H1 (cell line): ENCODE results near the gene ABI1. TPM values are rescaled to one million over a fixed set of nuclear protein-coding genes. Genes with fewer than 3 reads are reported as not detected.

Experiments used
- CTCF ChIA-PET: fragments of 300-600 bp; sonication (Branson Sonifier 250); formaldehyde crosslinking; loops from one replicate; lab custom pipeline; 2021; ENCODE audit not compliant: partially characterized antibody; lab: Charles Lee
- POLR2A ChIA-PET: fragments of 300-600 bp; sonication (Branson Sonifier 250); formaldehyde crosslinking; loops from one replicate; lab custom pipeline; 2021; ENCODE audit warnings: inconsistent platforms; ENCODE audit not compliant: partially characterized antibody; lab: Charles Lee
- DNase-seq, 2 experiments: peaks; one replicate each; pipeline versions ENCODE4 v3.0.0 to v3.0.0-alpha.2; 2010 to 2022; ENCODE audit warnings: low spot score in 2 of 2, low read depth in 1 of 2, mixed read lengths in 1 of 2
- FAIRE-seq: peaks from 2 replicates; lab custom pipeline; 2011; peaks lifted over from hg19 to GRCh38; lab: Jason Lieb, UNC
- H2AFZ ChIP-seq: 2 replicates; pipeline ENCODE4 v1.8.1; 2012; ENCODE audit warnings: low read length, inconsistent platforms
- H2AK5ac ChIP-seq: 2 replicates; pipeline ENCODE4 v1.6.1; 2013; ENCODE audit warnings: low read depth, low read length
- H2BK120ac ChIP-seq: replicated peaks from 2 replicates; pipeline ENCODE3; 2013; ENCODE audit warnings: low read depth, low read length, inconsistent platforms
- H2BK12ac ChIP-seq: 2 replicates; pipeline ENCODE4 v1.6.1; 2013; ENCODE audit warnings: low read depth, low read length
- H2BK15ac ChIP-seq: 2 replicates; pipeline ENCODE4 v1.6.1; 2013; ENCODE audit warnings: low read length
- H2BK20ac ChIP-seq: 2 replicates; pipeline ENCODE4 v1.6.1; 2013; ENCODE audit warnings: low read length
- H2BK5ac ChIP-seq: 2 replicates; pipeline ENCODE4 v1.6.1; 2013; ENCODE audit warnings: low read depth, low read length
- H3K14ac ChIP-seq: 2 replicates; pipeline ENCODE4 v1.6.1; 2013; ENCODE audit warnings: inconsistent platforms; ENCODE audit not compliant: insufficient read length
- H3K18ac ChIP-seq: 2 replicates; pipeline ENCODE4 v1.6.1; 2013; ENCODE audit warnings: low read length; ENCODE audit errors: extremely low read depth
- H3K23ac ChIP-seq: 2 replicates; pipeline ENCODE4 v1.6.1; 2013; ENCODE audit warnings: inconsistent platforms; ENCODE audit not compliant: insufficient read length
- H3K23me2 ChIP-seq: 2 replicates; pipeline ENCODE4 v1.6.1; 2013; ENCODE audit warnings: low read depth, low read length
- H3K27ac ChIP-seq: 2 replicates; pipeline ENCODE4 v1.6.1; 2011; ENCODE audit warnings: low read depth, low read length, inconsistent platforms
- H3K27me3 ChIP-seq, 4 experiments: replicated peaks in 1 of 4; 1 replicate in 1 of 4; 2 replicates in 3 of 4; pipeline versions ENCODE4 v1.6.1 to v1.8.1; 2011 to 2013; ENCODE audit warnings: low read length in 3 of 4, mild to moderate bottlenecking in 3 of 4, inconsistent platforms in 2 of 4, mixed read lengths in 2 of 4, moderate library complexity in 1 of 4; ENCODE audit not compliant: control insufficient read depth in 3 of 4, insufficient read depth in 3 of 4; ENCODE audit errors: extremely low read depth in 1 of 4
- H3K36me3 ChIP-seq, 4 experiments: 2 replicates each; pipeline versions ENCODE4 v1.6.1 to v1.8.1; 2011 to 2013; ENCODE audit warnings: mild to moderate bottlenecking in 4 of 4, low read length in 3 of 4, moderate library complexity in 2 of 4, control low read depth in 1 of 4, inconsistent platforms in 1 of 4; ENCODE audit not compliant: insufficient read depth in 4 of 4, control insufficient read depth in 2 of 4
- H3K4ac ChIP-seq: replicated peaks from 2 replicates; pipeline ENCODE3; 2013; ENCODE audit warnings: low read length, low read depth, mixed read lengths, inconsistent platforms; ENCODE audit not compliant: insufficient read length
- H3K4me1 ChIP-seq, 4 experiments: replicated peaks in 1 of 4; 1 replicate in 1 of 4; 2 replicates in 3 of 4; pipeline versions ENCODE4 v1.6.1 to v1.8.1; 2011 to 2013; ENCODE audit warnings: low read length in 3 of 4, inconsistent platforms in 2 of 4, mixed read lengths in 1 of 4; ENCODE audit not compliant: insufficient read depth in 4 of 4, control insufficient read depth in 3 of 4
- H3K4me2 ChIP-seq, 2 experiments: 2 replicates each; pipeline versions ENCODE4 v1.6.1 to v1.8.1; 2011 to 2013; ENCODE audit warnings: low read depth in 2 of 2, low read length in 2 of 2, control low read depth in 1 of 2, inconsistent platforms in 1 of 2, mild to moderate bottlenecking in 1 of 2; ENCODE audit not compliant: insufficient read depth in 1 of 2
- H3K4me3 ChIP-seq, 4 experiments: fragments of 200-600, 300-600 bp in 1 of 4; sonication (generic), shearing (Covaris generic), sonication (Bioruptor Twin) in 1 of 4; 2 replicates each; pipeline versions ENCODE4 v1.5.1 to v1.8.1; 2011 to 2016; ENCODE audit warnings: low read length in 4 of 4, low read depth in 3 of 4, control low read depth in 2 of 4, inconsistent platforms in 2 of 4, mild to moderate bottlenecking in 2 of 4, mixed read lengths in 1 of 4, moderate library complexity in 1 of 4; ENCODE audit not compliant: insufficient read depth in 2 of 4; ENCODE audit errors: extremely low read depth in 1 of 4
- H3K56ac ChIP-seq: replicated peaks from 2 replicates; pipeline ENCODE3; 2013; ENCODE audit warnings: low read depth, mild to moderate bottlenecking, mixed read lengths, low read length, inconsistent platforms; ENCODE audit not compliant: insufficient read length
- H3K79me1 ChIP-seq: 2 replicates; pipeline ENCODE4 v1.6.1; 2013; ENCODE audit warnings: low read depth, low read length, control low read depth
- H3K79me2 ChIP-seq, 2 experiments: 2 replicates each; pipeline versions ENCODE4 v1.6.1 to v1.8.1; 2012 to 2013; ENCODE audit warnings: low read length in 2 of 2, mild to moderate bottlenecking in 2 of 2, inconsistent platforms in 1 of 2; ENCODE audit not compliant: insufficient read depth in 2 of 2, control insufficient read depth in 1 of 2
- H3K9ac ChIP-seq, 4 experiments: replicated peaks in 1 of 4; 1 replicate in 1 of 4; 2 replicates in 3 of 4; pipeline versions ENCODE4 v1.6.1 to v1.8.1; 2011 to 2013; ENCODE audit warnings: low read depth in 3 of 4, low read length in 3 of 4, control low read depth in 2 of 4, mild to moderate bottlenecking in 2 of 4, moderate library complexity in 2 of 4, inconsistent platforms in 1 of 4; ENCODE audit errors: extremely low read depth in 1 of 4
- H3K9me3 ChIP-seq, 2 experiments: 2 replicates each; pipeline versions ENCODE4 v1.6.1 to v1.8.1; 2012 to 2013; ENCODE audit warnings: mild to moderate bottlenecking in 2 of 2, moderate library complexity in 2 of 2, control low read depth in 1 of 2, inconsistent platforms in 1 of 2, low read depth in 1 of 2, low read length in 1 of 2, mixed read lengths in 1 of 2; ENCODE audit not compliant: insufficient read depth in 2 of 2
- H4K20me1 ChIP-seq, 2 experiments: replicated peaks in 1 of 2; 2 replicates each; pipeline versions ENCODE3 to v1.8.1; 2011 to 2013; ENCODE audit warnings: inconsistent platforms in 2 of 2, low read length in 2 of 2, mild to moderate bottlenecking in 1 of 2; ENCODE audit not compliant: insufficient read depth in 2 of 2, control insufficient read depth in 1 of 2
- H4K5ac ChIP-seq: 2 replicates; pipeline ENCODE4 v1.6.1; 2013; ENCODE audit warnings: low read length, low read depth, mixed read lengths, inconsistent platforms; ENCODE audit not compliant: insufficient read length
- H4K8ac ChIP-seq: 2 replicates; pipeline ENCODE4 v1.8.0; 2013; ENCODE audit warnings: mild to moderate bottlenecking, moderate library complexity, low read length, inconsistent platforms; ENCODE audit not compliant: insufficient read depth; ENCODE audit errors: extremely low read depth
- H4K91ac ChIP-seq: replicated peaks from 2 replicates; pipeline ENCODE3; 2013; ENCODE audit warnings: low read length, mixed read lengths, inconsistent platforms; ENCODE audit not compliant: insufficient read length
- CHD1 ChIP-seq: IDR thresholded peaks from 2 replicates; pipeline ENCODE4 v1.6.1; 2012; ENCODE audit warnings: low read depth, low read length, improper control_type of control experiment
- FOSL1 ChIP-seq: IDR thresholded peaks from 2 replicates; pipeline ENCODE4 v1.6.1; 2011; ENCODE audit warnings: mild to moderate bottlenecking, low read depth, low read length, moderate library complexity; ENCODE audit not compliant: insufficient read depth
- GTF2F1 ChIP-seq: IDR thresholded peaks from 2 replicates; pipeline ENCODE4 v1.6.1; 2012; ENCODE audit warnings: low read depth, low read length, improper control_type of control experiment, borderline replicate concordance
- KDM1A ChIP-seq: fragments of 200-600, 300-600 bp; sonication (generic); IDR thresholded peaks from 2 replicates; pipeline ENCODE4 v1.7.1; 2016; ENCODE audit warnings: mild to moderate bottlenecking, low read length, borderline replicate concordance
- KDM4A ChIP-seq: IDR thresholded peaks from one replicate; pipeline ENCODE4 v1.7.1; 2012; ENCODE audit warnings: low read depth, mild to moderate bottlenecking, moderate library complexity, low read length, inconsistent platforms; ENCODE audit not compliant: severe bottlenecking
- RFX5 ChIP-seq: IDR thresholded peaks from 2 replicates; pipeline ENCODE4 v1.6.1; 2011; ENCODE audit warnings: low read depth, low read length, improper control_type of control experiment, borderline replicate concordance
- SIN3A ChIP-seq, 2 experiments: IDR thresholded peaks in 1 of 2; conservative IDR thresholded peaks in 1 of 2; 2 replicates each; pipeline ENCODE4 v1.6.1; 2011 to 2012; ENCODE audit warnings: low read length in 2 of 2, improper control_type of control experiment in 1 of 2, low read depth in 1 of 2, mild to moderate bottlenecking in 1 of 2
- SUZ12 ChIP-seq: fragments of 200-600 bp; sonication (generic); IDR thresholded peaks from 2 replicates; pipeline ENCODE4 v1.6.1; 2012; ENCODE audit warnings: mild to moderate bottlenecking, inconsistent platforms, low read length, moderate library complexity, mixed read lengths
- WGBS, 2 experiments: shearing (Covaris generic) in 1 of 2; methylation state at CpG; one replicate each; pipeline versions ENCODE4 v1.1.6 to v1.1.7; 2013 to 2015; ENCODE audit warnings: low lambda C conversion rate in 2 of 2, mixed read lengths in 2 of 2, inconsistent platforms in 1 of 2, low coverage in 1 of 2, missing lambda C conversion rate in 1 of 2; ENCODE audit not compliant: insufficient replicate concordance in 2 of 2, insufficient coverage in 1 of 2, insufficient read length in 1 of 2; ENCODE audit errors: extremely low coverage in 1 of 2, missing lambda C conversion rate in 1 of 2; 5-methylcytosine and 5-hydroxymethylcytosine counted together
- polyA plus RNA-seq, 7 experiments: library from polyadenylated mRNA; depleted of rRNA in 3 of 7; stranded (reverse) in 5 of 7; unstranded in 2 of 7; fragments of >200 nt in 5 of 7; fragments of 200-250 nt in 2 of 7; gene quantifications; 1 replicate in 5 of 7; 2 replicates in 1 of 7; 4 replicates in 1 of 7; pipeline versions ENCODE4 v1.2.1 to v1.2.3, GENCODE V29; 2011 to 2013; ENCODE audit warnings: missing spikeins in 2 of 7, mixed read lengths in 2 of 7
- total RNA-seq: library from RNA; stranded (reverse); fragmentation: NEBNext Ultra II Directional; extraction: Animal tissue kit (Norgen Biotek cat#: 25700); gene quantifications from 2 replicates; pipeline ENCODE4 v1.2.1, GENCODE V29; 2021
- TF ChIP-seq, protein P1 (sequence below): IDR thresholded peaks from 2 replicates; pipeline ENCODE4 v1.6.1; 2011; ENCODE audit warnings: low read length, improper control_type of control experiment

Gene ABI1
- total and polyA plus RNA-seq, 2 of the 8 experiments (the other 6 are each of a cell fraction or from before 2014, with no cell fraction given): 35.4 to 37.0 TPM

DNA sequence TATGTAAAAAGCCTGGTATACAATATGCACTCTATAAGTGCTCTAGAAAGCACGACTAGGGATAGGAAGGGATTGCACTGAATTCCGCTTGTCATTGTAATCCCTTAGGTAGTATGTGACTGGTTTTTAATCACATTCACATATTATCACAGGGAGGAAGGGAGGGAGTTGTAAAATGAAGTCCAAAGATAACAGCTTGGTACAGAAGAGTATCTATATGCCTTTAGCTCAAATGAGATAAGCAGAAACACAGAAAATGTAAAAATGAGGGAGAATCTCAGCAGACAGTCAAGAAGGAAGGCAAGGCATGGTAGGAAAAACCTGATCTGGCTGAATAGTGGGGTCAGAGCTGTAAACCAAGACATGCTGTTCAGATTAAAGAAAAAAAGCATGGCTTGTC lies 63.4 kb downstream of the ABI1 start:
- FAIRE-seq (no peak), DNase-seq (no peak)
- no peak overlapping the region for H3K18ac ChIP-seq
- no peak overlapping the region for H2AK5ac ChIP-seq
- H2BK15ac ChIP-seq: no peak overlapping the region
- H4K20me1 ChIP-seq: no peaks in the 10 kb centered on the region
- H3K23ac ChIP-seq: no peak overlapping the region
- no peaks in the 10 kb centered on the region for H3K36me3 ChIP-seq
- no peak overlapping the region for H4K8ac ChIP-seq
- no peak overlapping the region for H3K56ac ChIP-seq
- no peak overlapping the region for H3K4me3 ChIP-seq
- no peak overlapping the region for H3K14ac ChIP-seq
- H2BK120ac ChIP-seq: no peak overlapping the region
- no peak overlapping the region for H2BK5ac ChIP-seq
- no peaks in the 10 kb centered on the region; a peak in 1 of 7 replicates for H3K4me1 ChIP-seq
- no peak overlapping the region for H2AFZ ChIP-seq
- H3K4ac ChIP-seq: no peak overlapping the region
- no peak overlapping the region for H3K9ac ChIP-seq
- peaks cover 2% of the 10 kb centered on the region; the same call in 1 of the 2 replicates for H3K79me1 ChIP-seq
- H3K27me3 ChIP-seq: no peaks in the 10 kb centered on the region
- H2BK12ac ChIP-seq: no peak overlapping the region
- no peak overlapping the region for H4K5ac ChIP-seq
- 84% methylated on average over 2 of the region's 2 CpGs; no CpG with 5 or more reads in 1 of the 2 experiments for WGBS, 2 experiments
- no peak overlapping the region for H2BK20ac ChIP-seq
- no peaks in the 10 kb centered on the region for H3K23me2 ChIP-seq
- H4K91ac ChIP-seq: no peak overlapping the region
- ChIA-PET POLR2A (no interaction called here), CTCF (interaction anchor here (0.6 to 2.0 kb wide), 3 partner anchors 10 to 280 kb away, joined by 3 to 6 read pairs (median 5); no protein-coding TSS in a partner anchor)
- peaks cover 0 to 82% of the 10 kb centered on the region in 2 experiments; a peak in 3 of 4 replicates for H3K79me2 ChIP-seq
- H3K4me2 ChIP-seq: no peak overlapping the region
- TF ChIP-seq, protein P1, sequence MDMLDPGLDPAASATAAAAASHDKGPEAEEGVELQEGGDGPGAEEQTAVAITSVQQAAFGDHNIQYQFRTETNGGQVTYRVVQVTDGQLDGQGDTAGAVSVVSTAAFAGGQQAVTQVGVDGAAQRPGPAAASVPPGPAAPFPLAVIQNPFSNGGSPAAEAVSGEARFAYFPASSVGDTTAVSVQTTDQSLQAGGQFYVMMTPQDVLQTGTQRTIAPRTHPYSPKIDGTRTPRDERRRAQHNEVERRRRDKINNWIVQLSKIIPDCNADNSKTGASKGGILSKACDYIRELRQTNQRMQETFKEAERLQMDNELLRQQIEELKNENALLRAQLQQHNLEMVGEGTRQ: no peak
- no peak for TF ChIP-seq SIN3A (conservative IDR thresholded peaks at IDR 0.05 in 1 of 2, IDR thresholded peaks at IDR 0.05 in 1 of 2; ENCODE audit: low read depth in 1 of 2, low read length in 2 of 2)
- TF ChIP-seq GTF2F1: no peak
- TF ChIP-seq RFX5: no peak
- TF ChIP-seq KDM1A: no peak
- TF ChIP-seq CHD1: no peak
- TF ChIP-seq SUZ12: no peak
- TF ChIP-seq KDM4A: no peak
- TF ChIP-seq FOSL1: no peak
- H3K27ac ChIP-seq: no peak overlapping the region
- H3K9me3 ChIP-seq: peaks cover 4 to 9% of the 10 kb centered on the region in 2 experiments; a peak in 2 of 4 replicates
